Anterior cingulate cortex (tissue), 58 donors: Measurements from ENCODE around the gene PRELP.
"Not testable (repeated sequence)": the region's sequence is repeated elsewhere in the genome, so short reads cannot be mapped to it uniquely, and the experiment has no call there.

ENCODE experiments used
- DNase-seq, 58 donors: peaks; one replicate each; lab custom pipeline; 2025; lab: John Stamatoyannopoulos, UW

PRELP gene

DNA sequence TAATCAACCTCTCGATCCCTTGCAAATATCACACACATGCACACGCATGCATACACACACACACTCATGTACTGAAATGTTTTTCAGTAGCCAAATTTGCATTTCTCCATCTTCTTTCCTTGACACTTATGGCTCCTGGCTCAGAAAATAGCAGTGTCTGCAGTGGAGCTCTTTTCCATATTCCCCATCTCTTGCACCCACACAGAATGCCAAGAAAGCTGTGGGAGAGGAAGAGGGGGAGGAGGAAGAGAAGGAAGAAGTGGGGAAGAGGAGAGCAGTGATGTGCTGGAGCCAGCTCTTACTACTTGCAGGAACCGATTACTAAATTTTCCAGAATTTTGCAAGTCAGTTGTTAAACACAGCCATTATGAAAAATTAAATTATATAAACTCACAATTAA lies 28.2 kb downstream of the PRELP start:
- DNase-seq = no peak

DNA sequence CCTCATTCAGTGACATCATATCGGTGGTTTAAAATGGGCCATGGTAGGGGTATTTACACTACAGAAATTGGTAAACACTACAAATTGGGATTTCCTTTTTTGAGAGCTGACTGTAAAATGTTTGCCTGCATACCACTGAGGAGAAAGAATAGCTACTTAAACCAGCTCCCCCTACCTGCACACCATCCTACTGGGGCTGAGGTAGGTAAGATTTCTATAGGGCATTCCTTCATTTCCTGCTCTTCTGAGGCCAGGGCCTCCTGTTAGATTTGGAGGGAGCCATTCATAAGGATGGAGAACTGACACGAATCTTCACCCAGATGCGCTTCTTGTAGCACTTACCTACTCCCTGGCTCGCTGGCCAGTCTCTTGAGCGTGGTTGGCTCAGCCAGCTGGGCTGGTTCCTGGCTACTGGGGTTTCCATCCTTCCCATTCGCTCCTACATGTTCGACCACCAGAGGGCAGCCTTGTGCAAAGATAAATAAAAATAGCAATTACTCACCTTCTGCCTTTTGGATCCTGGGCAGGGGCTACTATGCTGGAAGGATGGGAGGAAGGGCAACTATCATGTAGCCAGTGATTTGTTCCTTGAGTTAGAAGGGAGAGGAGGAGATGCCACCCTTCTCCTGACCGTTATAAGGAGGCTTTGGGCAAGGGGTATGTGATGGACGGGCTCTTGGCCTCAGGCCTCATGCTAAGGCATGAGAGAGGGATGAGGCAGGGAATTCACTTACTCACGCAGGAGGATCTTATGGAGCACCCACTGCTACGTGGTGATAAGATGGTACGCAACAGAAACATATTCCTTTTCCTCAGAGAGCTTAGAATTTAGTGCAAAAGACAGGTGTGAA lies 29.0 kb downstream of the PRELP start:
- peak in 54 of 58 donors; percentile 15 to 86 (median 54) for DNase-seq

- no peak for DNase-seq
Measured at GRCh38 chr1:203505526-203506204, 30.1 kb downstream of the PRELP start.

DNA sequence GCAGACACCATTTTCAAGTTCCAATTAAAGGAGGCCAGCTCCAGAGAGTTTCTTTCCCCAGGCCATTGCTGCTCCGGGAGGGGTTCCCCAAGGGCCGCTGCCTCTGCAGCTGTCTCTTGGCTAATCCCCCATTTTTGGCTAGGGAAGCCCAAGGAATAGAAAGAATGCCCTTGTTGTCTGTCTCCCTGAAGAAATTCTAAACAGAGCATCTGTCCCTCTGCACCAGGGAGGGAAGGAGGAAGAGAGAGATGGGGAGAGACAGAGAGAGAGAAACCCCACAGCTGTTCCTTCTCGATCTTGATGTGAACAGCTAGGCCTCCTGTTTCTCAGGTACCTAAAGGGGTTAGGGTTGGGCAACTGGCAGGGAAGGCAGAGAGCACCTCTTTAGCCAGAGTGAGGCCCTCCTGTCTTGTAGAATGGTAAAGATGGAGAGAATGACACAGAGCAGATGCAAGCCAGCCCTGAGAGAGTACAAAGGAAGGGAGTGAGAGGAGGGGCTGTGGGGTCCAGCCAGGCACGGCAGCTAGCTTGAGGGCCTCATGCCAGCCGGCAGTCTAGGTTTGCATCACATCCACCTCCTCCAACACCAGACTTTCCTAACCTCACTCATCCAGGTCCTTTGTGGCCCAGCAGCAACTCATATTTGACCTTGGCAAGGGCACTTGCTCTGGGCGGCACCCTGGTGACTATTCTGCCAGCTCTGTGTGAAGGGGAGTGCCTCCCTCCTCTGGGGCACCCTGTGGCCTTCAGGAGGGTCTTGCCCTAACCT lies 31.4 kb downstream of the PRELP start:
- DNase-seq = peak in 1 of 58 donors; percentile 24

- no peak for DNase-seq
Measured at GRCh38 chr1:203507759-203508158, 32.2 kb downstream of the PRELP start.

GRCh38 chr1:203508463-203509073 lies 33.0 kb downstream of the PRELP start:
- no peak for DNase-seq

DNA sequence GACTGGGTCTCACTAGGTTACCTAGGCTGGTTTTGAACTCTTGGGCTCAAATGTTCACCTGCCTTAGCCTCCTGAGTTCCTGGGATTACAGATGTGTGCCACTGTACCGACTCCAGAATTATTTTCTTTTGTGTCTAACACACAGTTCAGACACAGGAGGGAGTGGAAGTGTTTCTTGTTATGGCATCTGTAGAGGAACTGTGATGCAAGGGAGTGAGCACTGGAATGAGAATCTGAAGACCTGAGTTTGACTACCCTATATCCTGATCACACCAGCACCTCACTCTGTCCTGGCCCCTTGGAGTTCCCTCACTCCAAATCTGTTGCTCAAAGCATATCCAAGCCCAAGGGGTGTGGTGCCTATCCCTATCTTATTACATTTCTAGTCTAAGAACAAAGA lies 33.5 kb downstream of the PRELP start:
- no peak for DNase-seq

- no peak for DNase-seq
Measured at GRCh38 chr1:203511513-203511912, 35.9 kb downstream of the PRELP start.

DNA sequence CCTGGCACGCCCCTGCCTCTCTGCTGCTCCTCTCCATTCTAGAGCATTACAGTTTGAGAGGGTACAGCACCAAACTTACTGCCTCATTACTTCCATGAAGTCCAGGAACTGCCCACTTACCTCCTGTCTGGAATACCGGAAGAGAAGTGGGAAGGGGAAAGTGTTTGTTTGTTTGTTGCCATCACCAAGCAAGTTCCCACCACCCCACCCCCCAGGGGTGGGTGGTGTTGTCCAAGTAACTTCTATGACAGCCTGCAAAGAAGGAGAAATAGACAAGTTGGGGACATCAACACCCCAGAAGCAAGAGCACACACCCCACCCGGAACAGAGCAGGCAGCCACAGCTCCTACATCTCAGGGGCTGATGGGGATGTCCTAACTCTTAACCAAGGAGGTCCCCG lies 36.3 kb downstream of the PRELP start:
- DNase-seq = no peak

GRCh38 chr1:203512517-203512847 lies 36.9 kb downstream of the PRELP start:
- DNase-seq = no peak

- peak in 3 of 58 donors; percentile 21 to 55 (median 40) for DNase-seq
Measured at GRCh38 chr1:203512848-203513584, 37.4 kb downstream of the PRELP start.

- DNase-seq = no peak
Measured at GRCh38 chr1:203513585-203514031, 38.0 kb downstream of the PRELP start.

DNA sequence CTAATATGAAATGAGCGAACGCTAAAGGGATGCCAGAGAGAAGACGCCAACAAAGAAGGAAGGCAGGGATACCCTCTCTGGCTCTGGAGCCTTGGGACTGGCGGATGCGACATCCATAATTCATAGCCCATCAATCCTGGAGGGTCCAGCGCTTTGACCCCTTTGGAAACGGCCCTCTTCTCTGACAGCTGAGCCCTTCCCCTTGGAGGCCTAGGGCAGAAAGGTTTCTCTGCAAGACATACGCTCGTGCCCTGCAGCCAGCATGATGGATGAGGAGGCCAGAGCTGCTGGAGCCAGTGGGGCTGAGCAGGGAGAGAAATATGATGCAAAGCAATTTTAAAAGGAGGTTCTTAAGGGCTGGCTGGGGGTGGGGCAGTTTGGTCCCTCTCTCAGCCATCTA lies 40.6 kb downstream of the PRELP start:
- no peak for DNase-seq

GRCh38 chr1:203516906-203517305 lies 41.3 kb downstream of the PRELP start:
- no peak for DNase-seq

DNA sequence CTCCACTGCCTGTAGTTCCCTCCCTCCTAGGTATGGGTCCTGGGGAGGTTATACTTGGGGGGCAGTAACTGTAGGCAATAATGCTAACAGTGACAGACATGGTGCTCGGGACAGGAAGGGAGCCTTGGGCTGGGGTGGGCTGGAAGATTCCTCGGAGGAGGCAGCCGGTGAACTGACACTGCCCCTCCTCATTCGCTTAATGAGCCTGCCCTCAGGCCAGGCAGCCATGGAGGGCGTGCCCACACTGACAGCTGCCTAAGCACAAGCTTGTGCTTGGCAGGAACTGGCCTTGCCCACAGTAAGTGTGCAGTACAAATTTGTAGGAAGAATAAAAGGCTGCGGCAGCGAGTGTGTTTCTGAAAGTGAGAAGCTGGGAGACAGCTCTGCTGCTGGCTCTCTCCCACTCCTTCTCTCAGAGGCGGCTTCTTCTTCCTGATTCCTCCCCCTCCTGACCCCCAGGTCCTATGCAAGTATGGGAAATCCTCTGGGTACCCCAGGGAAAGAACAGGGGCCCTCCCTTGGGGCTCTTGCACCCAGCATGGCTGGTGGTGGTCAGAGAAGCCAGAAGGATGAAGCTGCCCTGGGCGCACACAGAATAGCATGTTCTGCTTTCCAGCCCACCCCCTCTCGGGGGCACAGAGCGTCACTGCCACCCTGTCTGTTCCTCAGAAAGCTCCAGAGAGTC lies 42.0 kb downstream of the PRELP start:
- DNase-seq = no peak

- not testable (repeated sequence) for DNase-seq
Measured at GRCh38 chr1:203518139-203518538, 42.5 kb downstream of the PRELP start.

GRCh38 chr1:203518541-203518940 lies 42.9 kb downstream of the PRELP start:
- no peak for DNase-seq

GRCh38 chr1:203519053-203519840 lies 43.6 kb downstream of the PRELP start:
- DNase-seq = no peak

DNA sequence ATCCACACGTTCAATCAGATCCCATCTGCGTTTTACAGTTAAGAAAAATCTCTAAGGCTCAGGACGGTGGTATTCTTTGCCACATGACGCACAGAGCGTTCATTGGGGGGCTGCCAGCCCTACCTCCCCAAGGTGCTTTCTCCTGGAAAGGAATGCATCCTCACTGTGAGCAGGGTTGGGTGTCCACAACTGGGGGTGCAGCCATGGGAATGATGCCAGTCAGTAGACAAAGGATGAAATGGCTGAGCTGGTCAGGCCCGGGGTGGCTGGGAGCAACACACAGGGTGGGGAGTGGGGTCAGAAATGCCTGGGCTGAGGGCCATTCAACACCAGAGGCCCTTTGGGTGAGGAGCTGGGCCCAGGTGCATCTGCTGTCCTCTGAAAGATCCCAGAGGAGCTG lies 44.3 kb downstream of the PRELP start:
- no peak for DNase-seq
